ENCODE results near the gene CFAP77.

- TF ChIP-seq CTCF (IDR thresholded peaks at IDR 0.05; ENCODE audit: insufficient read depth, low read length, poor library complexity, severe bottlenecking) (no peak), EZH2phosphoT487 (conservative IDR thresholded peaks at IDR 0.05; ENCODE audit: low read length) (no peak)
These were observed 109.0 kb downstream of the CFAP77 start for GRCh38 chr9:132519033-132519432.

All from SU-DHL-6 (cell line).